HTERT RPE-1 (cell line): ENCODE data around the gene RABEPK.
"Not testable (repeated sequence)": the region's sequence is repeated elsewhere in the genome, so short reads cannot be mapped to it uniquely, and the experiment has no call there.

Experiments
- in situ Hi-C: fragments of 300-500 bp; cut with MboI; formaldehyde crosslinking; loops from 4 replicates; pipeline ENCODE4 v1.14.3; 2020; ENCODE audit warnings: low sequenced_read_pairs

Gene RABEPK, protein sequence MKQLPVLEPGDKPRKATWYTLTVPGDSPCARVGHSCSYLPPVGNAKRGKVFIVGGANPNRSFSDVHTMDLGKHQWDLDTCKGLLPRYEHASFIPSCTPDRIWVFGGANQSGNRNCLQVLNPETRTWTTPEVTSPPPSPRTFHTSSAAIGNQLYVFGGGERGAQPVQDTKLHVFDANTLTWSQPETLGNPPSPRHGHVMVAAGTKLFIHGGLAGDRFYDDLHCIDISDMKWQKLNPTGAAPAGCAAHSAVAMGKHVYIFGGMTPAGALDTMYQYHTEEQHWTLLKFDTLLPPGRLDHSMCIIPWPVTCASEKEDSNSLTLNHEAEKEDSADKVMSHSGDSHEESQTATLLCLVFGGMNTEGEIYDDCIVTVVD

GRCh38 chr9:125200216-125201047 lies at the start of gene RABEPK:
Gene RABEPK (plus strand): TSS chr9:125200542. CDS start chr9:125203014, 2,472 bp downstream.
- in situ Hi-C loops, result no loop called here

DNA sequence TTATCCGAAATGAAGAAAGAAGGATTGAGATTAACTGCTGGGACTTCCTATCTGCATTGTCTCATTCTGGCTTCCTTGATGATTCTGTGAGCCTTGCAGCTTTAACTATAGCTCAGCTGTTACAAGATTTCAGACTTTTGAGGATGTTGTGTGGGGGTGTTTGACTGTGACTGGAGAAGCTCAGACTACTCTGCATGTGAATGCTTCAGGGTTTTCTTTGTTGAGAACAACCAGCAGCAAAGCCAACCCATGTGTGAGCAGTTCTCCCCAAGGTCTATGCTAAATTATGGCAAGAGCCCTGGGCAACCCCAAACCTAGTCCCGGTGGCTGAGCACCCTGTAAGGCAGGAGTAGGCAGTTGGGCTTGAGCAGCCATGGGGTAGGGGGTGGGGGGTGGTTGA lies 48.6 kb upstream of the RABEPK start:
- in situ Hi-C loops, result no loop called here

- in situ Hi-C loops, result no loop called here
Observed at GRCh38 chr9:125153712-125154367, 46.5 kb upstream of the RABEPK start.

GRCh38 chr9:125156551-125156950 lies 43.8 kb upstream of the RABEPK start:
- in situ Hi-C loops, result no loop called here

DNA sequence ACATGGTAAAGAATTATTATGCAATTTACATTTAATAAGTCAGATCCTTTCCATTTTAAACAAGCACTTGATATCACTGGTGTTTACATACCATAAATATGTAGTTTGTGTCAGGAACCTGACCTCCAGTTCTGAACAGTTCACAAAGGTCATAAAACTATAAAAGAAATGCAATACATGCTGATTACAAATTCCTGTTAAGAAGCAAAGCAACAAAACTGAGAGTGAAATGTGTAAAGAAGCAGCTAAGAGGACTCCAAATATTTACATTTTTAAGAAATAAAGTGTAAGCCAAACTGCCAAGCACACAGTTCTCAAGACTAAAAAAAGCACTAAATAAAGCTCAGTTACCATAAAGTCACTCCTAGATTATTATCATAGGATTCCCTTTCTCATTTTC lies 39.6 kb upstream of the RABEPK start:
- in situ Hi-C loops, result no loop called here

DNA sequence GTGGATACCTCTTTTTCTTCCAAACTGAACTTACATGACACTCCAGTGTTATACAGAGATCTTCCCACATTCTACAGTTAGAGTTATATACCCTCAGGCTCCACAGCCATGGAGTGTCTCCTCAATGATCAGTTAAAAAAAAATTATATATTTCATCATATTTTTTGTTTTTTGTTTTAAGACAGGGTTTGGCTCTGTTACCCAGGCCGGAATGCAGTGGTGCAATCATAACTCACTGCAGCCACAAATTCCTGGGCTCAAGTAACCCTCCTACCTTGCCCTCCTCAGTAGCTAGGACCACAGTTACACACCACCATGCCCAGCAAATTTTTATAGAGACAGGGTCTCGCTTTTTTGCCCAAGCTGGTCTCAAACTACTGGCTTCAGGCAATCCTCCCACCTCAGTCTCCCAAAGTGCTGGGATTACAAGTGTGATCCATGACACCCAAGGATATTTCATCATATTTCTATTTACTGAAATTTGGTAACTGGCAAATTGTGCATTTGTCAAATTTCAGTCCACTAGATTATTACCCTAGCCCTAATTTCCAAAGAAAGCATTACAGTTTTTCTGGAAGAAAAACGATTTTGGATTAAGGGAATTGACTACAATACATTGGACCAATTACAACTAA lies 38.9 kb upstream of the RABEPK start:
- in situ Hi-C loops, result no loop called here

DNA sequence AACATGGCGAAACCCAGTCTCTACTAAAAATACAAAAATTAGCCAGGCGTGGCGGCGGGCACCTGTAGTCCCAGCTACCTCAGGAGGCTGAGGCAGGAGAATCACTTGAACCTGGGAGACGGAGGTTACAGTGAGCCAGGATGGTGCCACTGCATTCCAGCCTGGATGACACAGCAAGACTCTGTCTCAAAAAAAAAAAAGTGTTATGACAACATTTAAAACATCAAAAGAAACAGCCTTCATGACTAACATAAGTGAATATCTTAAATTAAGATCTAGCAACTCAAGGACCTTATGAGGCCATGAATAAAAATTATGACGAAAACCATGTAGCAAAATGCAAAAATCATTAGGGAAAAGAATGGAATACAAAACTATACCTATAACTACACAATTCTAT lies 37.5 kb upstream of the RABEPK start:
- in situ Hi-C loops, result not testable (repeated sequence)

GRCh38 chr9:125166762-125167161 lies 33.6 kb upstream of the RABEPK start:
- in situ Hi-C loops, result no loop called here

- in situ Hi-C loops, result no loop called here
Observed at GRCh38 chr9:125169895-125170294, 30.4 kb upstream of the RABEPK start.

- in situ Hi-C loops, result no loop called here
Observed at GRCh38 chr9:125172031-125172755, 28.1 kb upstream of the RABEPK start.

DNA sequence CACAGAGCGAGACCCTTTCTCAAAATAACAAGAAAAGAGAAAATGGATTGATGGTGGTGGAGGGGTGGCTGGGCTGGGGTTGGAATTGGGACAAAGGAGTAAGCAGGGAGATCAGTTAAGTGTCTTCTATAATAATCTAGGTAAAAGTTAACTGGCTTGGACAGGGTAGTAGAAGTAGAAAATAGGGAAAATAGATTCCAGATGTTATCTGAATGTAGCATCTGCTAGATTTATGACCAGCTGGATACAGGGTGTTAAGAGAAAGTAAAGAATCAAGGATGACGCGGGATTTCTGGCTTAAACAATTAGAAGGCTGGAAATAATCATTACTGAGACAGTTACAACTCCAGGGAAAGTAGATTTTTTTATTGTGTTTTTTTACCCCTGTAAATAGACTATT lies 23.7 kb upstream of the RABEPK start:
- in situ Hi-C loops, result no loop called here

DNA sequence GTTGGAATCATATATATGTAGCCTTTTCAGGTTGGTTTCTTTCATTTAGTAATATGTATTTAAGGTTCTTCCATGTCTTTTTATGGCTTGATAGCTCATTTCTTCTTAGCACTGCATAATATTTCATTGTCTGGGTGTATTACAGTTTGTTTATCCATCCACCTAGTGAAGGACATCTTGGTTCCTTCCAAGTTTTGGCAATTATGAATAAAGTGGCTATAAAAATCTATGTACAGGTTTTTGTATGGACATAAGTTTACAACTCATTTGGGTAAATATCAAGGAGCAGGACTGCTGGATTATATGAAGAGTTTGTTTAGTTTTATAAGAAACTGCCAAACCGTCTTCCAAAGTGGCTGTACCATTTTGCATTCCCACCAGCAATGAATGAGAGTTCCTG lies 22.5 kb upstream of the RABEPK start:
- in situ Hi-C loops, result no loop called here

GRCh38 chr9:125179776-125180175 lies 20.6 kb upstream of the RABEPK start:
- in situ Hi-C loops, result not testable (repeated sequence)

DNA sequence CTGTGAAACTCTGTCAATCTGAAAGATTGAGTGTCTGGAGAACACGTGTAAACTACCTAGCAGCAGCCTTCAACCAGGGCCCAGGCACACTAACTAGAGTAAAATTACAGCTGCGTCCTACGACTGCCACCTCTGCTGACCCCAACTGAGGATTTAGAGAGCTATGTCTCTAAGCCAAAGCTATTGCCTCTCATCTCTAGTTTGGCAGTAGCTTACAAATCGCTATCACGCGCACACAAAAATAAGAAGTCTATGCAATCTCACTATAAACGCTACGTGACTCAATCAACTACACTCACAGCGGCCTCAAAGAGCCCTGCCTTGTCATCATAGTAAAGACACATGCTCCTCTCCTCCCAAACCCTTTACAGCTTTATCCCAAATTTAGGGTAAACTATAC lies 19.5 kb upstream of the RABEPK start:
- in situ Hi-C loops, result no loop called here

DNA sequence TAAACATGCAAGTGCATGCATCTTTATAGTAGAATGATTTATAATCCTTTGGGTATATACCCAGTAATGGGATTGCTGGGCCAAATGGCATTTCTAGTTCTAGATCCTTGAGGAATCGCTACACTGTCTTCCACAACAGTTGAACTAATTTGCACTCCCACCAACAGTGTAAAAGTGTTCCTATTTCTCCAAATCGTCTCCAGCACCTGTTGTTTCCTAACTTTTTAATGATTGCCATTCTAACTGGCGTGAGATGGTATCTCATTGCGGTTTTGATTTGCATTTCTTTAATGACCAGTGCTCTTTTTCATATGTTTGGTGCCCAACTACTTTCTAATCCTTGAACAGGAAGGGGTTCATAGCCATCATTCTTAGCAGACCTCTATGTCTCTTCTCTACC lies 18.6 kb upstream of the RABEPK start:
- in situ Hi-C loops, result not testable (repeated sequence)

DNA sequence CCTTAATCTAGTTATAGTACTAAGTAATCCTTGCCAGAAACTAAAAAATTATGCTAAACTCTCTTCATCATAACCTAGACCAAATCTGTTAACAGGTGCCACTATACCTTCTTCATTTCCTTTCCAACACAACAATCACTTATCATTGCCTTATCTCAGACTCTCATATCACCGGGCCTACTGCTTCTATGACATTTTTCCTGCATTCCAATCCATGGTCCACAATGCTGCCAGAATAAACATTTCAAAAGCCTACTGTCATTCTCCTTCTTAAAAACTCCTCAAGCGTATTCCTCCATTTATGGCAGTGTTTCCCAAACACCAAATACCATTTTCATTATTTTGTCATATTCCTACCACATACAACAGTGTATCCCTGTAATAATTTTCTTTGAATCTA lies 17.3 kb upstream of the RABEPK start:
- in situ Hi-C loops, result no loop called here

- in situ Hi-C loops, result no loop called here
Observed at GRCh38 chr9:125183561-125183960, 16.8 kb upstream of the RABEPK start.

GRCh38 chr9:125189011-125189360 lies 11.4 kb upstream of the RABEPK start:
- in situ Hi-C loops, result no loop called here

DNA sequence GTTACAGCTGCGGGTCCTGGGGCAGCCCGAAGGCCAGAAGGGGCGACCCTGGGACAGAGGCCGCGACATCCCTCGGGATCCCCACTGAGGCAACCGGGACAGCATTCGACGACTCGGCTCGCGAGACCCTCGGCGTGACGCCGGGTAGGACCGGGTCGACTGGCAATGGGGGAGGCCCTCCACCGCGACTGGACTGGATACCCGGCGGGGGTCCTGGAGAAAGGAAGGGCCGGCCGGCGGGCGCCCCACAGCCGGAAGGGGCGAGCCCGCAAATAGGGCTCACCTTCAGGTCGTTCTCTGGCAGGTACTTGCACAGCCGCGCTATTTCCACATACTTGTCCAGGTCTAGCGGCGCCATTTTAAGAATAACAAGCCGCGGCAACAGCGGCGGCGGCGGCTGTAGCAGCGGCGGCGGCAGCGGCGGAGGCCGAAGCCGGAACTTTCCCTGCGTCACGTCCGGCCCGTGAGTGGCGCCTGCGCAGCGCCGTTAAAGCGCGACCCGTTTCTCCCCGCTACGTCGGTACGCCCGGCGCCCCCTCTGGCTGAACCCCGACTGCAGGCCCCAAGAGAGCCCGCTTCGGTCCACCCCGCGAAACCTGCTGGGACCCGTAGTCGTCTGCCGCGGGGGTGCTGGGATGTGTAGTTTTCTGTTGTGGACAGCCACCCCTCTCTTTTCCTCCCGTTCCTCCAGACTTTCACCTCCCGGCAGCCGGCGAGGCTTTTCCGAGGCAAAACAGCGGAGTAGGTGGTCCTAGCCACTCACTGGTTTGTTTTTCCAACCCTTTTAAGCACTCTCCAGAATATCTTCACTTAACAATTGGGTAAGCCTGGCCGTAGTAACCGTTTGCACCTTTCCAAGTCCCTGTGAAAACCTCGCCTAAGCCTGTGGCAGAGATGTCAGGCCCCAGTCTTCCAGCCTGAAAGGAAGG lies 10.7 kb upstream of the RABEPK start, which contains the start of gene PPP6C:
TSS of gene PPP6C (minus strand) at position 443 of the 929 bp plus-strand sequence. CDS start at position 358, 85 bp downstream.
- in situ Hi-C loops, result no loop called here
